NCI-H1417 treated with DMSO at 0.1 percent for 48 hours (cell line): Measurements from ENCODE around the gene SNX9.

ENCODE experiments used
- DNase-seq: peaks from one replicate; lab custom pipeline; 2025; lab: John Stamatoyannopoulos, UW

Gene SNX9

DNA sequence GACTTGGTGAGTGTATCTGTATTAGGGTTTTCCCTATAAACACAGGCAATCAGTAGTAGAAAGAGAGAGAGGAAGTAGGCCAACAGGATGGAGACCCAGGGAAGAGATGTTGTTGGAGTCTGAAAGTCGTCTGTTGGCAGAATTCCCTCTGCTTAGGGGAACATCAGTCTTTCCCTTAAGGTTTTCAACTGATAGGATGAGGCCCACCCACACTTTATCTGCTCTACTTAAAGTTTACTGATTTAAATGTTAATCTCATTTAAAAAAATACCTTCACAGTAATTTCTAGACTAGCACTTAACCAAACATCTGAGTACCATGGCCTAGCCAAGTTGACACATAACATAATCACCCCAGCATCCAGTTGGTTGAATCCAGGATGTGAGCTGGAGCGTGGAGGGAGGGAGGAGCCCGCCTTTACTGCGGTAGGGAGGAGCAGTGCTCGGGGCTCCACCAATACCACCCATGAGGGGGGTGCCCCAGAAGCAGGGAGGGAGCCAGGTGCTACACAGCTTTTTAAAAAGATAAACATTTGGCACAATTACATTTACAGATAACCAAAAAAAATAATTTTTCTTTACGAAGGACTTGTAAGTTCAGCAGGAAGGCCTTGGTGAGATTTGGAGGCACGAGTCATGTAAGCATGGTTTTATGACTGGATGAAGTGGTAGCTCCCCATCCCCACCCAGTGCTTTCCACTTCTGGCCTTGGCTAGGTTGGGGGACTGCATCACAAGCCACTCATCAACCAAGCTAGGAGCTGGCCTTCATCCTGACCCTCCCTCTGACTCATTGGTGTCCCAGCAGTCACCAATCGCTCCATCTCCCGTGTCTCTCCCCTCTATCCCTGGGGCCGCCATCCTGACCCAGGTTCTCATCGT, 18.4 kb upstream of the SNX9 start:
- no peak for DNase-seq

DNA sequence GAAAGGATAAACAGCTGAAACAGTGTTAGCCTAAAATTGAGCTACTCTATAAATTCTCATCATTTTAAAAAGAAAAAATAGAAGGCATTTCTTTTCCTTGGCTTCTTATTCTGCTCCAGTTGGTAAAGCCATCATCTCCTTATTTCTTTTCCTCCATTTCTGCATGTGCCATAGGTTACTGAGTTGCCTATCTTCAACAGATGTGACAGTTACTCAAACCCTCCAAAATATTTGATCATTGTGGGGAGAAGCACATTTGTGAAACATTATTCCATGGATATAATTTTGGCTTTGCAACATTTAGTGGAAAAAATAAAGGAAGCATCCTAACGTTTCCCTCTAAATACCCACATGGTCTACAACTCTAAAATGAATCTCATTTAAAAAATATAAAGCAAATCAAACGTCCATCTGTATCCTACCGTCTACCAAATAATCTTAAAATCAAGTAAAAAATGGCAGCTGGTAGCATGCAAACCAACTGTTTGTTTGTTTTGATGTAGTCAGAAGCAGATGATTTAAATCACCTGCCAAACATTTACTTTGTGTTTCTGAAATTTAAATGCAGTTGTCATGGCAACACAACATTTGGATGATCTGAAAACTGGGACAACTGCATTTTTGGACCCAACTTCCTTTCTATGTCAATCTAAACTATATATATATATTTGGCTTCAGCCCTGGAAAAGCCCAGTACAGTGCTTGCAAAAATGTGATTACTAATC, 16.8 kb upstream of the SNX9 start:
- no peak for DNase-seq

DNA sequence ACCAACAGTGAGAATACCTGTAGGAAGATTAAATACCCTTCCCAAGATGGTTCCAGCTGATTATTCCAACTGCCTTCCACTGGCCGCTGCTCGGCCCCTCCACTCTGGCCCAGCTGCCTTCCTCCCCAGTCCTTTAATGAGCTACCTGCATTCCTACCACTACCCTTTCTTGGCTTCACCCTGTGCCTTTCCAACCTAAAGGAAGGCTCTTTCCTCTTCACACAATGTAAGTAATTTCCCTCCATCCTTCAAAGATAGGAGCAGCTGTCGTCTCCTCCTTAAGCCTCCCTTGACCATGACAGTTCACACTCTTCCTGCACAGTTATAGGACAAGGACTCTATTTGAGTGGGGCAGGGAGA, 16.2 kb upstream of the SNX9 start:
- no peak for DNase-seq

DNA sequence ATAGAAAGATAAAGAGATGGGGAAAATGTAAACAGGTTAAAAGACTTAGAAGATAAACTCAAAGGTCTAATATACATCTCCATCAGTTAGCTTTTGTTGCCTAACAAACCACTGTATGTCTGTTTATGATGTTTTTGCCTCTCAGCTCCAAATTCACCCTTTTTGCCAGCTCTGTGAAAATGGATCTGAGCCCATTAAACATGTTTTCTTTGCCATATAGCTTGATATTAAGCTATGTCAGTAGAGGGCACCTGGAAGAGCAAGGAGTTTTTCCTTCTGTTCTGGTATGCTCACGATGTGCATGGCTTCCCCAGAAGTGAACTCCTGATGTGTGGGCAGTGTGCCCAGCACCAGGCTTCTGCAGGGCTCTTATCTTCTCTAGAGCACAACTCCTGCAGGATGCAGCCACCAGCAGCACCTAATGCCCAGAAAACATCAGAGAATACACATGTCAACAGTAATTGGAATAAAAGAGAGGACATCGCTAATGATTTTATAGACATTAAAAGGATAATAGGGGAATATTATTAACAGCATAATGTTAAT, 14.6 kb upstream of the SNX9 start:
- no peak for DNase-seq

DNA sequence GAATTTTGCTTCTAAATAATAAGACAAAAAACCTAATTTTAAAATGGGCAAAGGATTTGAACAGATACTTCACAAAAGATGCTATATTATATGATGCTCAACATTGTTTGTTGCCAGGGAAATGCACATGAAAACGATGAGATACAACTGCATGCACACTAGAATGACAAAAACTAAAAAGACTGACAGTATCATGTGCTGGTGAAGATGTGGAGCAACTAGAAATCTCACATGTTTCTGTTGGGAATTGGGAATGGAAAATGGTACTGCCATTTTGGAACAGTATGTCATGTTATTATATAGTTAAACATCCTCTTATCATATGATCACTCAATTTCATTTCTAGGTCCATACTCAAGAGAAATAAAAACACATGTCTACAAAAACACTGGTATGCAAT, 13.4 kb upstream of the SNX9 start:
- DNase-seq, result no peak

DNA sequence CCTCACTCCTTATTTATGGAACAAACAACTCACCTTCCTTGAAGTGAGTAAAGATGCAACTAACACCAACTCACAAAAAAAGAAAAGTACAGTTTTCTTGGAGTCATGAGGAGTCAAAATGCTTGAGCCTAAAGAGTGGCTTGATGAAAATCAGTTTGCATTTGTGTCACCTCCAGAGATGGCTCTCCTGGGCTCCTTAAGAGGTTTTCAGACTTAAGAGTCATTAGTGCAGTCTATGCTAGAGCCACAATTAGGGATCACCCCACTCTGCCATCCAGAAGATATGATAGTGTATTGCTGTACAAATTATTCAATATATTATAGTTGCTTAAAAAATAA, 11.9 kb upstream of the SNX9 start:
- no peak for DNase-seq

DNA sequence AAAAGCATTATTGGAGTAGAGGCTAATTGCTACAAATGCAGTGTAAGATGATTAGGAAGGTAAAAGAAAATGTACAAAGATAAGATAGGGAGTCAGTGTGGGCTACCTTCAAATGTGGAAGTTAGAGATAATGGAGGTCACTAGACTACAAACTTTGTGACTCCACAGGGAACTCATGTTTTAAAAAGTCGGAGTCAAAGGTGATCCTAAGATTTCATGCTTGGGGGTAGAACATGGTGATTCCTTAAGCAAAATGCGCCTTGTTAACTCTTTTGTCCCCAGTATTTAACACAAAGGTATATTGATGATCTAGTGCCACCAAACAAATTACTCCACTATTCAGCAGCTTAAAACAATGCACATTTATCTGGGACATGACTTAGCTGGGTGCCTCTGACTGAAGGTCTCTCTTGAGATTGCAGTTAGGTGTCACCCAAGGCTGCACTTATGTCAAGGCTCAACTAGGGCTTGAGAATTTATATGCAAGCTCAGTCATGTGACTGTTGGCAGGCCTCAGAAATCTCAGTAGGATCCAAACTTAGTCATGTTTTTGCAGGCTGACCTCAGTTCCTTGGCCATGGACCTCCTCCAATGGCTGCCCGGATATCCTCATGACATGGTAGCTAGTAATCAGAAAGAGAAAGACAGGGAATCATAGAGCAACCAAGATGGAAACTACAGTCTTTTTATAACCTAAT, 11.4 kb upstream of the SNX9 start:
- DNase-seq, result no peak

DNA sequence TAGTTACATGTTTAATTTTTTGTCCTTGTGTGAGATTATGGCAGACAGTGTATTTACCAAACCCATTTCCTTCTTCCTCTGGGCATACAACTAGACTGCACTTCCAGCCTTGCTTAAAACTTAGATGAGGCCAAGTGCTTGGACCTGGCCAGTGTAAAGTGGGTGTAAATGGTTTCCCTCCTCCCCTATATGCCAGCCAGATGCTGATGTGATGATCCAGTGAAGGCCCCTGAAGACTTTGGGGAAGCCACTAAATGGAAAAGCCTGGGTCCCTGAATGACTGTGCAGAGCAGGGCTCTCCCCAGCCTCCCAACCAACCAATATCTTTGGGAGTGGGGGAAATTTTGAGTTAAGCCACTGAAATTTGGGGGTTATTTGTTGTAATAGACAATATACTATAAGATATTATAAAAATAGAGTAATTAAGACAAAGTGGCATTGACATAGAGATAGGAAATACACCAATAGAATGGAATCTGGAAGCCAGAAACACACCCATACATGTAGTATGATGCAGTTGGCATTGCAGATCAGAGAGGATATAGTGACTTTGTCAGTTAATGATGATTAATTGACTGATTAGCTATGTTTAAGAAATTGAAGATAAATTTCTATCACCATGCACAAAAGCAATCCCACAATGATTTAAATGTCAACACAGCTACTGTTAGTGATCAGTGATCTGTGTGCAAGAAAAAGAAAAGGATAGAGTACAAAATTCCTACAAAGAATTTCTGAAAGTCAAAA, 10.4 kb upstream of the SNX9 start:
- DNase-seq, result no peak

DNA sequence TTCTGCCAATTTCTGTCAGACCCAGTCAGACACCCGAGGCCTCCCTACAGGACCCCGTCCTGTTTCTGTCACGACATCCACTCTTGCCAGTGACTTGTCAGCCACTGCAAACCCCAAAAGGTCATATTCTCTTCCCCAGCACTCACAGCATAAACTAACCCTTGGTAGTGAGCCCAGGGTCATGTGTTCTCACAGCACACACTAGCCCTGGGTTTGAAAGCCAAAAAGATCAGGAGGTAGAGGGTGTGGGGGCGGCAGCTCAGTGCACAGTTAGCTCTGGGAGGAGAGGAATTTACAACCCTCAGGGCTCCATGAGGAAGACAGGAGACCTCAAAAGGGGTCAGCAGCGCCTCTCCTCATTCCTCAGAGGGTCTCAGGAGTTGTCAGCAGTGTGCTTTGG, 9.9 kb upstream of the SNX9 start:
- no peak for DNase-seq

DNA sequence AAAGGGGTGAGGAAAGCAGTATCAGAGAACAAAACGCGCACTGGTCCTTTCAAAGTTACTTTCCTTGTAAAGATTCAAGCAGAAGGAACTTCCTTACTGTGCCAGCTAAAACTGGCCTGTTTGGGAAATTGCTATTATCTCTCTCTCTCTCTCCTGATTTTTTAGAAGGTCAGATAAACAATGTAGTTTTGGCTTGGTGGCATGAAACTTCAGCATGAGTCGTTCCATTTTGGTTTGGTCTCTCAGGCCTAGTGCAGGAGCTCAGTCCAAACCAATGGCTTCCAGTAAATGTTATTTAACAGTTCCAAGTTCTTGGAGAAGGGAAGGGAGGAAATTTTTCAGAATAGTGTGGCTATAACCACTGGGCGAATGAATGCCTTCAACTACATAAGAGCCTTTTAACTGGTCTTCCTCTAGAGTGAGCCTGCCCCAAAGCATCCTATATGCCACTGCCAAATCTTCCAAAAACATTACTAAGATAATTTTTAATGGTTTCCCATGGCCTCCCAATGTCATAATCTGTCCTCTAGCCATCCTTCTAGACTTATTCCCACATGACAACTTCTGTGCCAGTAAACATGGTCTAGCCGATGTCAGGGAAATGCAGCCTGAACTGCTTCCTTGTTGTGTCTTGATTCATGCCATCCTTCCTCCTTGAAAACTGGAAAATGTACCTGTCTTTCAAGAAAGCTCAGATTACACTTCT, 9.1 kb upstream of the SNX9 start:
- no peak for DNase-seq

DNA sequence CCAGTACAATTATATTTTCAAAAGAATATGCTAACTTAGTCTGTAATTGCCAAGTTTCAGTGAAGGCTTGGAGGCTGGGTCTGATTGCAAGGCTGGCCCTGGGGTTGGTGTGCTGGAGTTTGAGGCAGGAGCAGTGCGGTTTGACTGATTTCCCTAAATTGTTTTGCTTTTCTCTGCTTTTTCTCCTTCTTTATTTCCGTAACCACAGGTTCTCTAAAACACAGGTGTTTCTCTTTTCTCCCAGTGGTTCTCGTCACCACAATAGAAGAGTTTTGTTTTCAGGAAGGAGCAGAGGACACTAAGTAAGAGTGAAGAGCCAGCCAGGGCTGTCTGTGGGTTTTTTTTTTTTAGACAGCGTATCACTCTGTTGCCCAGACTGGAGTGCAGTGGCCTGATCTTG, 8.2 kb upstream of the SNX9 start:
- DNase-seq, result no peak

DNA sequence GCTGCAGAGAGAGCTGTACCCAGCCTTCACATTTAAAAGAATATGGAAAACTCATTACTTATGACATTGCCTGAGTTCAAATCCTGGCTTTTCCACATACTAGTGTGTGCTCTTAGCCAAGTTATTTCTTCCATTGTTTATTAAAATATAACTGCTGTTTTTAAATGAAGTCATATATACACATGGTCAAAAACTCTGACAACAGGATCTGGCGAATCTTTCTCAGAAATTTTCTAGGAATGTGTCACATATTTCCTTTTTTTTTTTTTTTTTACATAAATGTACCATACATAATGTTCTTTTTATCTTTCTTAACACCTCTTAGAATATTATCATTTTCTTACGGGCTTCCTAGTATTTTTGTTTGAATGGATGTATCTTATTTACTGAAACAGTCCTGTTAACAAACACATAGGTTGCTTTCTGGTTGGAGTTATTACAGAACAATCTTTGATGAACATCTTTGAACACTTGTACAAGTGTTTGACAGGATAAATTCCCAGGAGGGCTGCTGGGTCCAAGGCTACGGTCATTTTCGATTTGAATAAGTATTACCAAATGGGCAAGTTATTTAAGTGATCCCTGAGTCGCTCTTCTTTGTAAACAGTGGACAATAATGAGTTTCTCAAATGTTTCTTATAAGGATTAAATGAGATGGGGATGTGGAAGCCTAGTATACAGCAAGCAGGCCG, 1.6 kb upstream of the SNX9 start:
- DNase-seq, result no peak

DNA sequence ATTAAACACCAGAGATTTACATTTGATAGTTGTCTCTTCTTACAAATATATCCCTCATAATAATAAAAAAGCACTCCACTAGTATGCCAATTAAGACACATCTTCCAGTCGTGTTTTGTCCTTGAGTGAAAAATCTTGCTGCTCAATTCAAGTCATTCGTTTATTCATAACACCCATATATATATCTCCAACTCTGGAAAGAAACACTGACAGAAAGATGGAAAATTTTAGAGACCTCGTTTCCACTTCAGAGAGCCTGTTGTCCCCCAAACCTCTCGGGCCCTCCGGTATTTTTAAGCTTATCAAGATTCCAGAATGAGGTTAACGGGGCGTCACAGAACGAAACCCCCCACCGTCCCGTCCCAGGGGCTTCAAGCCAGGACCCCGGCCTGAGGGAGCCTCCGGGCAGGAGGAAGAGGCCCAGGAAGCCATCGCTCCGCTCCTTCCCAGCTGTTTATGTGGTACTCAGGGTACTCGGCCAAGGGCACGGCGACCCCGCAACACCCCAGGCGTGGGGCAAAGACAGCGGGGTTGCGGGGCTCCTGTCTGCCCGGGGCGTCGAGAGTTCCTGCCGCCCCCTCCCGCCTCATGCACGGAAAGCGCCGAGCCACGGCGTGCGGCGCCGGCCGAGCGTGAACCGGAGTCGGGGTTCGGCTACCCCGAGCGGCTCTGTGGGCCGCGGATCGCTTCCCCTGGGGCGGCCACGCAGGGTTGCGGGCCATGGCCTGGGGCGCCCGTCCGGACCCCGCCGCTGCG, 623 bp upstream of the SNX9 start:
- DNase-seq, result no peak

DNA sequence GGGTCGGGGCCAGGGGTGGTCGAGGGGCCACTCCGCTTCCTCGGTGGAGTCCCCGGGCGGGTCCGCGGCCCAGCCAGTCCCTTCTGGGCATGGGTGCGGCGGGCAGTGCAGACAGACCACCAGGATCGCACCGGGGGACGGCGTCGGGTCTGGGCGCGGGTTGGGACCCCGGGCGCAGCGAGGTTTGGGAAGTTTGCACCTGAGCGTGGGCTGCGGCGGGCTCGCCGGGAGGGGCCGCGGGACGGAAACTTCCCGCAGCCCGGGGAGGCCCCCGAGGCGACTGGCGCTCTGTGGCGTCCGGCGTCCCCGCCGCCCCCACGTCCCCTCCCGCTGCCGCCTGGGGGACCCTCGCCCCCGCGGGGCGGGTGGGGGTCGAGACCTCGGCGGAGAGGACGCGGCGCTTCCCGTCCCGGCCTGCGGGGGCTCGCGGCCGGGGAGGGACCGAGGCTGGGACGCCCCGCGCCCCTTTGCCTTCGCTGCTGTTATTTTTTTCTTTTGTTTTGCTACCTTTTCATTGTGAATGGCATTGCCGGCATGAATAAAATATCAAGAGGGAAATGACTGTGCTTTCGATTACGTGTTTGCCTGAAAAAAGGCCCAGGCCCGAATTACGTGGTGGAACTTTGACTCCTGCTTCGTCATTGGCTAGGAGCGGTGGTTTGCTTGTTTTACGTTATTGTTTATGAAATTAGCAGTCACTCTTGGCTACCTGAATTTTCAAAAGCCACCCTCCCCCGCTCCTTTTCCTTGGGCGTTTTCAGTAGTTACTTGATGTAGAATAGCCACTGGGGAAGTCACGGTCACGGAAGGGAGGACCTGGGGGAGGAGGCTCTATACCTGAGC, 703 bp downstream of the SNX9 start:
- DNase-seq, result no peak

DNA sequence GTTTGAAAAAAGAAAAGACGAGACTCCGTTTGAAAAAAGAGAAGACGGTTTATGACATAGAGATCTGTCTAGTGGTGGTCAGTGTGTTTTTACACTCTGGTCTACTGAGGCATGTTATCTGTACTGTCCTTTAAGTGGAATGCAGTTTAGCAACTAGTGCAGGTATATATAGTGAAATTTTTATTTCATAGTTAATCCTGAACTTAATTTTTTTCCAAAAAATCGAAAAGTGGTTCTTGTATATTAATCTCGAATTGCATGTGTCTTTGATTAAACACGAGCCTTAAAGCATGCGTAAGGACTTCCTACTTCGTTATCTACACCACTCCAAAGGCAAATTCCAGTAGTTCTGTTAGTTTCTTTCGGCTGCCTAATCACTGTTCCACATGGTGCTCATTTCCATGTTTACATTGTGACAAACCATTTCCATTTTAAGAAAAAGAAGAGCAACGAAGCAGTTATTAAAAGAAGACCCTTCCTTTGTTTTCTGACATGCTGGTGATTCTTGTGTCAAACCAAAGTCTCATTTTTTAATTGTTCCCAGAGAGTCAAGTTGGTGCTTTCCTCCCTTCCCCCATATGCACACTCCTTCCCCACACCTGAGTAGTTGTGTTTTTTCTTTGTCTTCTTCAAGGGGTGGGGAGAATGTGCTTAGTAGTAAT, 2.3 kb downstream of the SNX9 start:
- DNase-seq, result no peak

DNA sequence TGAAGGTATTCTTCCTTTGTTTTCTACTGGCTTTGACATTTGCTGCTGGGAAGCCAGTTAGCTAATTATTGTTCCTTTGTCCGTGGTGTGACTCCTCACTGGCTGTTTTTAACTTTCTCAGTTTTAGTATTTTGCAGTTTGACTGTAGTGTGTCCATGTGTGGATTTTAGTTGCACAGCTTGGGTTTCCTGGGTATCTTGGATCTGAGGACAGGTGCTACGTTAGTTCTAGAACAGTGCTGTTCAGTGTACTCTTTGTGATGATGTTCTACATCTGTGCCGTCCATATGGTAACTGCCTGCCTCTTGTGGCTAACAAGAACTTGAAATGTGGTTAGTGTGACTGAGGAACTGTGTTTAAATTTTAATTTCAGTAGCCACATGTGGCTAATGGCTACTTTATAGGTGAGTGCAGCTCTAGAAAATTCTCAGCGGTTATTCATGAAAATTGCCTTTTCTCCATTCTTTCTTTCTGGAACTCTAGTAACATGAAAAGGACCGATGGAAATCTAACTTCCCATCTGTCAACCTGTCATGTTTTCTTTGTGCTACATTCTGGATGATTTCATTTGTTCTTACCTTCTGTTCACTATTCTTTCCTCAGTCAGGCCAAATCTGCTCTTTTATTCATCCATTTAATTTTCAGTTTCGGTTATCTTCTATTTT, 7.4 kb downstream of the SNX9 start:
- no peak for DNase-seq

DNA sequence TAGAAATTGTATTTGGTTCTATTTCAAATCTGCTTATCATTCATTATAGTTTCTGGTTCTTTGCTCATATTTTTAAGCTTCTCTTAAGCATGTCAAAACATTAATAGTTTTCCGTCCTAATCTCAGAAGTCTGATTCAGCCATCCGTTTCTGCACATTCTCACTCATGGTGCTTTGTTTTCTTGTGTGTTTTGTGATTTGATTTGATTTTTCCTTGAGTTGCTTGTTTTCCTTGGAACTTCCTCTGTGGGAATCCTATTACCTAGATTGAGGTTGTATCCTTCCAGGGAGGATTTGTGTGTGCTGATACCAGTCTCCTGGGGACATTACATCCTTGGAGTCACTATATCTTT, 7.9 kb downstream of the SNX9 start:
- no peak for DNase-seq
